Astrocyte of the cerebellum (primary cell): ENCODE measurements around the gene SREK1IP1.
A peak's percentile ranks its signal among the peaks of the same experiment; 100 is the strongest.

Source experiments
- DNase-seq: peaks from one replicate; pipeline ENCODE4 v3.0.0-alpha.2; 2011; ENCODE audit warnings: low read depth
- H3K4me3 ChIP-seq: 2 replicates; pipeline ENCODE4 v1.5.1; 2011; ENCODE audit warnings: mild to moderate bottlenecking, low read depth, low read length, moderate library complexity
- in situ Hi-C: cut with HindIII; loops from 2 replicates; pipeline ENCODE4 v1.10.0; 2017; ENCODE audit warnings: low sequenced_read_pairs
- TF ChIP-seq, protein P1 (sequence below): IDR thresholded peaks from 2 replicates; pipeline ENCODE4 v1.5.1; 2012; ENCODE audit warnings: low read length, low read depth, moderate library complexity, mild to moderate bottlenecking; ENCODE audit errors: missing control alignments

Gene SREK1IP1

DNA sequence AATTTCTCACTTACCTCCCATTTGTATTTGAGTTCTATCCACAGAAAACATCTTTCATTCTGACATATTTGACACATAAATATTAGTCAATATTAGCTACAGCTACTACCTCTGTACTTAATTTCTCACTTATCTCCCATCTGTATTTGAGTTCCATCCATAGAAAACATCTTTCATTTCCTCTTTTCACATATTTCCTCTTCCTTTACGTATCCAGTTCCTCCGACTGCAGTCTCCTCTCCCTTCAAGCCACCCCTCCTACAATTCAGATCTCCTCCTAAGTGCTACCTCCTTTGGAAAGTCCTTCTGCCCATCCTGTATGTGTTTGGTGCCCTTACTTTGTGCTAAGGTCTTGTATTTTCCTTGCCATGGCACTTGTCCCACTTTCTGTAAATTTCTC, 1.6 kb downstream of the SREK1IP1 start:
- peak overlapping the region; percentile 83 for H3K4me3 ChIP-seq
- in situ Hi-C loops: no loop called here
- TF ChIP-seq, protein P1, sequence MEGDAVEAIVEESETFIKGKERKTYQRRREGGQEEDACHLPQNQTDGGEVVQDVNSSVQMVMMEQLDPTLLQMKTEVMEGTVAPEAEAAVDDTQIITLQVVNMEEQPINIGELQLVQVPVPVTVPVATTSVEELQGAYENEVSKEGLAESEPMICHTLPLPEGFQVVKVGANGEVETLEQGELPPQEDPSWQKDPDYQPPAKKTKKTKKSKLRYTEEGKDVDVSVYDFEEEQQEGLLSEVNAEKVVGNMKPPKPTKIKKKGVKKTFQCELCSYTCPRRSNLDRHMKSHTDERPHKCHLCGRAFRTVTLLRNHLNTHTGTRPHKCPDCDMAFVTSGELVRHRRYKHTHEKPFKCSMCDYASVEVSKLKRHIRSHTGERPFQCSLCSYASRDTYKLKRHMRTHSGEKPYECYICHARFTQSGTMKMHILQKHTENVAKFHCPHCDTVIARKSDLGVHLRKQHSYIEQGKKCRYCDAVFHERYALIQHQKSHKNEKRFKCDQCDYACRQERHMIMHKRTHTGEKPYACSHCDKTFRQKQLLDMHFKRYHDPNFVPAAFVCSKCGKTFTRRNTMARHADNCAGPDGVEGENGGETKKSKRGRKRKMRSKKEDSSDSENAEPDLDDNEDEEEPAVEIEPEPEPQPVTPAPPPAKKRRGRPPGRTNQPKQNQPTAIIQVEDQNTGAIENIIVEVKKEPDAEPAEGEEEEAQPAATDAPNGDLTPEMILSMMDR: no peak
- no peak for DNase-seq

DNA sequence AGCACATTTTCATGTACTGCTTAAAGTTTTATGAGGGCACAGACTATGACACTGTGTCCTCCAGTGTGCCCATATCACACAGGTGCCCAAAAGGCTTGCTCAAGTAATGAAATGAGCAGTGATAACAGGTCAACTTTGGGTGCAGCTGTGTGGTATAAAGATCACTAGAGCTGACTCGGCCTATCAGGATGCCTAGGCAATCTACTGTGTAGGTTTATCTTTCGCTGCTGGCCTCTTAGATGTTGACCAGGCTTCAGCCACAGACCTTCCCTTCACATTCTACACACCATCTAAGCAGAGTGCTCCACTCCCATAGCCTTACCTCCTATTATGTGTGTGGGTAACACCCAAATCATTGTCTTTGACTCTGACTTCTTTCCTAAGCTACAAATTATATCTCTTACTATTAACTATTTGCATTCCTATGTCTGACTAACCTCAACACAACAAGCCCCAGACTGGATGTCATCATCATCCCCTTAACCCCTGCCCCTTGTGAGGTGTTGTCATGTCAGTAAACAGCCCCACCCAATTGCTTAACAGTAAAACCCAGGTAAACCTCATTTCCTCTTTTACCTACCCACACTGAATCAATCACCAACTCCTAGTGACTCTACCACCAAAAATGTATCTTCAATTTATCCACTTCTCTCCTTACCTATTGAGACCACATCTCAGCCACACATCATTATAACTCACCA, 2.5 kb downstream of the SREK1IP1 start:
- TF ChIP-seq, protein P1: no peak
- no peak for DNase-seq
- in situ Hi-C loops: no loop called here
- H3K4me3 ChIP-seq: no peak overlapping the region

DNA sequence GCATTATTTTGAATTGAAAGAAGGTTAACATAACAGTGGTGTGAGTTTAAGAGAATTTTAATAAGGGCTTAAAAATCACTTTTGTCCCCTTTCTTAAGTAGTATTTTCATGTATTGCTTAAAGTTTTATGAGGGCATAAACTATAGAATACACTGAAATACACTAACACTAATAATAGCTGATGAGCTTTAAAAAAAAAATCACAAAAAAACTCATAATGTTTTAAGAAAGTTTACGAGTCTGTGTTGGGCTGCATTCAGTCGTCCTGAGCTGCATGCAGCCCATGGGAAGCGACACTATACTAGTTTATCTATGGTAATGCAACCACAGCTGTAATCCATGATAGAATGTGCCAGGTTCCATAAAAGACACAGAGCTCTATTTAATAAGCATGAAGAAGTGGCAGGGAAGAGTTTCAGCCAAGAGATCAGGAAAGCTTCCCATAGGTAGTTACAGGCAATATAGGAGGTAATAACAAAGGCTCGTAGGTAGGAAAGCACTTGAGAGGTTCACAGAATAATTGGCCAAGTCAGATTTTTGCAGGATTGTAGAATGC, 4.5 kb downstream of the SREK1IP1 start:
- in situ Hi-C loops: no loop called here
- no peak for DNase-seq
- TF ChIP-seq, protein P1: no peak
- no peak overlapping the region for H3K4me3 ChIP-seq

DNA sequence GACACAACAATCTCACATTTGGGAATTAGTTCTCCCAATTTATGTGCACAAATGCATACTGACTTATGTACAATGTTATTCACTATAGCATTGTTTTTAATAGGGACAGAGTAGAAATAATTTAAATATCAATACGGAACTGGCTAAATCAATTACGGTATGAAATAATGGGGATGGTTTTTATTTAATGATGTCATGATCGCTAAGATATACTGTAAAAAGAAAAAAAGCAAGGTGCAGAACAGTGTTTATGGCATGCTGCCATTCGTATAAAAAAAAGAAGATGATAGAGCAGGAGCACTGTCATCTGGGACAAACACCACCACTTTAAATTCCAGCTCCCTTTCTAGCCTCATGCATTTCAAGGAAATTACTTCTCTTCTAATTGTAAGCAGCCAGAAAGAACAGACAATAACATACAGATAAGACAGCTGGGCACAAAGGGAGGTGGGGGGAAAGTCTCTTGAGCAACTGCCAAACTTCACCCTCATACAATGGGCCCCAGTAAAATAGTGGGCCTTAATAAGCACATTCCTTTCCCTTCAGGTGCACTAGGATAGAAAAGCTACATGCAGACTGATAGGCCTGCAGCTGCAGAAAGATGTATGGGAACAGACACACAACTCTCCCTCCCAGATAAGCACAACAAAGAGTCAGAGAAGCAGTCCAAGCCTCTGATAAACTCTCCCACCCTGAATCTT, 8.4 kb downstream of the SREK1IP1 start:
- TF ChIP-seq, protein P1: no peak
- no peak overlapping the region for H3K4me3 ChIP-seq
- no peak for DNase-seq
- in situ Hi-C loops: no loop called here

DNA sequence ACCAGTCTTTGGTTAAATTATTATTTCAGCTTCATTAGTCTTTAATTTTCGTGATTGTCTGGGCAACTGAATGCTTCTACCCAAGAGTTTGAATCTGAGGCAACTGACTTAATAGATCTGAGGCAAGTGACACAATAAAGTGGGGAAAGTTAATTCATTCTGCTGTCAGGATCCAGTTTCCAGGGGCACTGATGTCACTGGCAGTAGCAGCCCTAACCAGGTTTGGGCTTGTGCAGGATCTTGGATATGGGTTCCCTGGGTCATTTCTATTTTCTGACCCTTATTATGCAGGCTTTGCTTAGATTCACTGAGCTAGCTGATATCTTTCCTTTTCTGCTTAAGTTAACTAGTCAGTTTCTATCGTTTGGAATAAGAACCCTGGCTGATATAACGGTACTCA, 9.6 kb downstream of the SREK1IP1 start:
- no peak for DNase-seq
- TF ChIP-seq, protein P1: no peak
- H3K4me3 ChIP-seq: no peak overlapping the region
- in situ Hi-C loops: no loop called here

DNA sequence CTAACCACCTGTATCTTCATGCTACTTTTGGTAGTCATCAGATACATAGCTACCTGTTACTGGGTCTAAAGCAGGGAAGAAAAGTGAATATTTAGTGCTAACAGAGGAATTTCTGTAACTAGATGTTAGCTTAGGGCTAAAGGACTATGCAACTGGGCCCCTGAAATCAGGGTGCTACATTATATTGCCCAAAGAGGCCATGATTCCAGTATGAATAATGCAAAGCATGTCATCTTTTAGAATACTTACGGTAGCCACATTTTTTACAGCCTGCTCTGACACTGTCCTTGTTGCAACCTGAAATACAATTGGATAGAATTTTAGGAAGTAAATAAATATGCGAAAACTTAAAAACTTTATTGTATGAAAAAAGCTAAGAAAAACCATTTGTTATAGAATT, 14.4 kb downstream of the SREK1IP1 start:
- no peak overlapping the region for H3K4me3 ChIP-seq
- no peak for DNase-seq
- in situ Hi-C loops: no loop called here
- TF ChIP-seq, protein P1: no peak
